Measurements from ENCODE around the gene LIG1. TPM values are rescaled to one million over a fixed set of nuclear protein-coding genes. Genes with fewer than 3 reads are reported as not detected.

LIG1 gene
- total and polyA plus RNA-seq, 2 of the 13 experiments (the other 11 are each of a cell fraction or from before 2014, with no cell fraction given): 20.1 to 64.4 TPM

DNA sequence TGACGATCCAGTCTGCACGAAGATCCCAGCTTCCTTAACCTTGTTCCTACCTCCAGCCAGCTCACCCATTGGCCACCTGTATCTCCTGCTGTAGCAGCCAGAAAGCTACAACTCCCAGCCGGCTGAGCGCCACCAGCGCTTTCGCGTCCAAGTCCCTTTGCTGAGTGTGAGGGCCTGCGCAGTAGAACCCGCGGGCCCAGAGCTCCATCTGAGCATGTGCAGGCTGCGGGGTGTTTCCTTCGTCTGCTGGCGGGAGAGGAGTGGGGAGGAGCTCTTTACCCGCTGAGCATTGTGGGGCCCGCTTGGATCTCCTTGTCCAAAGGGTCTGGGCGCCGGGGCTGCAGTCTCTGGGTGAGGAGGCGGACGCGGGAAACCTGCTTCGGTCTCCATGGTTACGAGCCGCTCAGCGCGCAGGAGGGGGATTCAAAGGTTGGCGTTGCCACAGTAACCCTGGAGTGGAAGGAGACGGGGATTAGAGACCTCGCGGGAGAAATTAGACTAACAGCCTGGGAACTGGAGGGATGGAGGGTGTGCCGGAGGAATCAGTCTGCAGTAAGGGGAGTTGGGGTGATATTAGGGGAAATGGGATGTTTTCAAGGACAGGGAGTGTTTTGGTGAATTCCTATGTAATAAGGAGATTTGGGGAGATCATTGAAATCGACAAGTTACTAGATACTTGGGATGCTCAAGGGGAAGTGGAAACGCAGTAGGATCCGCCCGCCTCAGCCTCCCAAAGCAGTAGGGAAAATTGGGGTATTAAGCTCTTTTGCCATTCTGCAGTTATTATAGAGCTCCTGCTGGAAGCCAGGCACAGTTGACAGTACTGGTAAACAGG is 33.9 kb upstream of the LIG1 start (continued):
- TF ChIP-seq CEBPZ (IDR thresholded peaks at IDR 0.05; ENCODE audit: low read length) (no peak), ZNF850 (CRISPR knock-in tag; conservative IDR thresholded peaks at IDR 0.05) (no peak), DMAP1 (CRISPR knock-in tag; IDR thresholded peaks at IDR 0.05) (no peak), JARID2 (CRISPR knock-in tag; IDR thresholded peaks at IDR 0.05; ENCODE audit: insufficient replicate concordance) (no peak), TRIM22 (IDR thresholded peaks at IDR 0.05) (no peak), ZC3H4 (CRISPR knock-in tag; IDR thresholded peaks at IDR 0.05; ENCODE audit: borderline replicate concordance) (no peak), CTCF (CRISPR knock-in tag; IDR thresholded peaks at IDR 0.05) (peak; percentile 37; the same call in 1 of the 2 replicates), SIN3A (IDR thresholded peaks at IDR 0.05; ENCODE audit: borderline replicate concordance, low read depth, low read length) (peak; percentile 85; the same call in 1 of the 2 replicates), IRX3 (CRISPR knock-in tag; IDR thresholded peaks at IDR 0.05; ENCODE audit: borderline replicate concordance, low read depth) (no peak), KDM4B (CRISPR knock-in tag; IDR thresholded peaks at IDR 0.05) (no peak), ZIK1 (CRISPR knock-in tag; IDR thresholded peaks at IDR 0.05; ENCODE audit: borderline replicate concordance, low read depth) (peak; percentile 87; the same call in 1 of the 2 replicates), ZBTB14 (CRISPR knock-in tag; IDR thresholded peaks at IDR 0.05) (no peak), ZSCAN31 (CRISPR knock-in tag; IDR thresholded peaks at IDR 0.05; ENCODE audit: low read depth) (peak; percentile 74), SAP130 (CRISPR knock-in tag; IDR thresholded peaks at IDR 0.05; ENCODE audit: low read depth) (peak; percentile 88), LCORL (IDR thresholded peaks at IDR 0.05) (no peak), LCORL (CRISPR knock-in tag; IDR thresholded peaks at IDR 0.05) (no peak; the same call in 1 of the 2 replicates), HOXA9 (CRISPR knock-in tag; IDR thresholded peaks at IDR 0.05; ENCODE audit: borderline replicate concordance) (no peak)
- TF ChIP-seq, protein P1, sequence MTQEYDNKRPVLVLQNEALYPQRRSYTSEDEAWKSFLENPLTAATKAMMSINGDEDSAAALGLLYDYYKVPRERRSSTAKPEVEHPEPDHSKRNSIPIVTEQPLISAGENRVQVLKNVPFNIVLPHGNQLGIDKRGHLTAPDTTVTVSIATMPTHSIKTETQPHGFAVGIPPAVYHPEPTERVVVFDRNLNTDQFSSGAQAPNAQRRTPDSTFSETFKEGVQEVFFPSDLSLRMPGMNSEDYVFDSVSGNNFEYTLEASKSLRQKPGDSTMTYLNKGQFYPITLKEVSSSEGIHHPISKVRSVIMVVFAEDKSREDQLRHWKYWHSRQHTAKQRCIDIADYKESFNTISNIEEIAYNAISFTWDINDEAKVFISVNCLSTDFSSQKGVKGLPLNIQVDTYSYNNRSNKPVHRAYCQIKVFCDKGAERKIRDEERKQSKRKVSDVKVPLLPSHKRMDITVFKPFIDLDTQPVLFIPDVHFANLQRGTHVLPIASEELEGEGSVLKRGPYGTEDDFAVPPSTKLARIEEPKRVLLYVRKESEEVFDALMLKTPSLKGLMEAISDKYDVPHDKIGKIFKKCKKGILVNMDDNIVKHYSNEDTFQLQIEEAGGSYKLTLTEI (CRISPR knock-in tag; conservative IDR thresholded peaks at IDR 0.05): no peak
- TF ChIP-seq, protein P2, sequence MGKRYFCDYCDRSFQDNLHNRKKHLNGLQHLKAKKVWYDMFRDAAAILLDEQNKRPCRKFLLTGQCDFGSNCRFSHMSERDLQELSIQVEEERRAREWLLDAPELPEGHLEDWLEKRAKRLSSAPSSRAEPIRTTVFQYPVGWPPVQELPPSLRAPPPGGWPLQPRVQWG (CRISPR knock-in tag; IDR thresholded peaks at IDR 0.05; ENCODE audit: borderline replicate concordance, low read depth): no peak
